PC-9 (cell line): ENCODE measurements around the gene MRPL52.

Source experiments
- EZH2 ChIP-seq: fragments of 200-600 bp; sonication (generic); IDR thresholded peaks from 2 replicates; pipeline ENCODE4 v1.8.0; 2017; ENCODE audit warnings: antibody characterized with exemption, low read depth
- TF ChIP-seq, protein P1 (sequence below): fragments of 200-600 bp; sonication (generic); conservative IDR thresholded peaks from 2 replicates; pipeline ENCODE4 v1.6.1; 2017; ENCODE audit warnings: mixed run types, antibody characterized with exemption, mild to moderate bottlenecking, moderate library complexity

DNA sequence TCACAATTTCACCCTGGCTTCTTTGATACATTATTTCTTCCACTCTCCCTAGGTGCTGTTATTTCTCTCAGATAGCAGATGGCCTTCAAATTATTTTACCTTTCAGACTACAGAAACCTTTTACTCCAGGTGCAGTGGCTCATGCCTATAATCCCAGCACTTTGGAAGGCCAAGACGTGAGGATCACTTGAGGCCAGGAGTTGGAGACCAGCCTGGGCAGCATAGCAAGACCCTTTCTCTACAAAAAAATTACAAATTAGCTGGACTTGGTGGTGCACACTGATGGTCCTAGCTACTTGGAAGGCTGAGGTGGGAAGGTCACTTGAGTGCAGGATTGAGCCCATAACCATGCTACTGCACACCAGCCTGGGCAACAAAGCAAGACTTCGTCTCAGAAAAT is 37.5 kb upstream of the MRPL52 start:
- TF ChIP-seq, protein P1, sequence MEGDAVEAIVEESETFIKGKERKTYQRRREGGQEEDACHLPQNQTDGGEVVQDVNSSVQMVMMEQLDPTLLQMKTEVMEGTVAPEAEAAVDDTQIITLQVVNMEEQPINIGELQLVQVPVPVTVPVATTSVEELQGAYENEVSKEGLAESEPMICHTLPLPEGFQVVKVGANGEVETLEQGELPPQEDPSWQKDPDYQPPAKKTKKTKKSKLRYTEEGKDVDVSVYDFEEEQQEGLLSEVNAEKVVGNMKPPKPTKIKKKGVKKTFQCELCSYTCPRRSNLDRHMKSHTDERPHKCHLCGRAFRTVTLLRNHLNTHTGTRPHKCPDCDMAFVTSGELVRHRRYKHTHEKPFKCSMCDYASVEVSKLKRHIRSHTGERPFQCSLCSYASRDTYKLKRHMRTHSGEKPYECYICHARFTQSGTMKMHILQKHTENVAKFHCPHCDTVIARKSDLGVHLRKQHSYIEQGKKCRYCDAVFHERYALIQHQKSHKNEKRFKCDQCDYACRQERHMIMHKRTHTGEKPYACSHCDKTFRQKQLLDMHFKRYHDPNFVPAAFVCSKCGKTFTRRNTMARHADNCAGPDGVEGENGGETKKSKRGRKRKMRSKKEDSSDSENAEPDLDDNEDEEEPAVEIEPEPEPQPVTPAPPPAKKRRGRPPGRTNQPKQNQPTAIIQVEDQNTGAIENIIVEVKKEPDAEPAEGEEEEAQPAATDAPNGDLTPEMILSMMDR, result no peak
- TF ChIP-seq EZH2, result no peak
